HepG2 (cell line): ENCODE measurements around the gene TTC28. TPM values are rescaled to one million over a fixed set of nuclear protein-coding genes. Genes with fewer than 3 reads are reported as not detected.

ENCODE experiments used
- ATAC-seq: fragments of 200-7000 bp; cut with Tn5 transposase; 3 replicates; pipeline ENCODE4 v1.9.1; 2020; ENCODE audit warnings: mild to moderate bottlenecking, moderate library complexity
- BruUV-seq: library from RNA; stranded (reverse); fragments of 400-500 nt; replicated peaks from 2 replicates; lab custom pipeline; 2021; lab: Mats Ljungman, UMichigan
- CTCF ChIA-PET: fragments of 300-600 bp; formaldehyde crosslinking; extraction: SDS; loops from one replicate; lab custom pipeline; 2021; ENCODE audit warnings: low total read pairs, inconsistent platforms, low intra/inter-chr PET ratio; lab: Yijun Ruan, JAX
- POLR2A ChIA-PET: fragments of 350-600 bp; sonication (Branson Sonifier 250); formaldehyde crosslinking; loops from one replicate; lab custom pipeline; 2020; ENCODE audit warnings: antibody characterized with exemption, inconsistent platforms; lab: Yijun Ruan, JAX
- DNase-seq: peaks from one replicate; pipeline ENCODE4 v3.0.0-alpha.2; 2015; ENCODE audit warnings: low spot score
- FAIRE-seq: peaks from 3 replicates; lab custom pipeline; 2011; peaks lifted over from hg19 to GRCh38; lab: Jason Lieb, UNC
- H2AFZ ChIP-seq: one replicate; pipeline ENCODE4 v1.6.1; 2011; ENCODE audit warnings: low read length, inconsistent platforms
- H3K27ac ChIP-seq: fragments of 300-600 bp; 3 replicates; pipeline ENCODE4 v1.8.0; 2011; ENCODE audit warnings: mixed run types, mild to moderate bottlenecking, mixed read lengths, low read length, inconsistent platforms; ENCODE audit not compliant: insufficient read depth; ENCODE audit errors: extremely low read length
- H3K27me3 ChIP-seq, 2 experiments: fragments of 200-600 bp in 1 of 2; 2 replicates in 1 of 2; 3 replicates in 1 of 2; pipeline versions ENCODE4 v1.6.0 to v1.8.0; 2011; ENCODE audit warnings: low read length in 2 of 2, mild to moderate bottlenecking in 2 of 2, moderate library complexity in 2 of 2, inconsistent platforms in 1 of 2; ENCODE audit not compliant: insufficient read depth in 2 of 2, control insufficient read depth in 1 of 2
- H3K36me3 ChIP-seq, 2 experiments: fragments of 200-600 bp in 1 of 2; replicated peaks in 1 of 2; 2 replicates in 1 of 2; 3 replicates in 1 of 2; pipeline versions ENCODE4 v1.5.1 to v1.8.0; 2011; ENCODE audit warnings: low read length in 2 of 2, inconsistent platforms in 1 of 2; ENCODE audit not compliant: insufficient read depth in 2 of 2, control insufficient read depth in 1 of 2
- H3K4me1 ChIP-seq: 2 replicates; pipeline ENCODE4 v1.5.1; 2012; ENCODE audit warnings: low read length, inconsistent platforms; ENCODE audit not compliant: insufficient read depth
- H3K4me2 ChIP-seq: 2 replicates; pipeline ENCODE4 v1.6.0; 2011; ENCODE audit warnings: low read depth, low read length, inconsistent platforms
- H3K4me3 ChIP-seq, 3 experiments: fragments of 200-600 bp in 1 of 3; sonication (generic), shearing (Covaris generic) in 1 of 3; replicated peaks in 1 of 3; 2 replicates each; pipeline ENCODE4 v1.5.1; 2011 to 2016; ENCODE audit warnings: low read length in 3 of 3, inconsistent platforms in 2 of 3, low read depth in 2 of 3, mild to moderate bottlenecking in 2 of 3, control low read depth in 1 of 3, mixed read lengths in 1 of 3; ENCODE audit not compliant: insufficient read depth in 1 of 3
- H3K79me2 ChIP-seq: one replicate; pipeline ENCODE4 v1.6.1; 2011; ENCODE audit warnings: low read length, inconsistent platforms; ENCODE audit not compliant: insufficient read depth
- H3K9ac ChIP-seq: 2 replicates; pipeline ENCODE4 v1.6.0; 2011; ENCODE audit warnings: mild to moderate bottlenecking, low read depth, low read length, inconsistent platforms; ENCODE audit not compliant: insufficient read depth
- H3K9me3 ChIP-seq: 2 replicates; pipeline ENCODE4 v1.5.1; 2012; ENCODE audit warnings: mild to moderate bottlenecking, low read length
- H4K20me1 ChIP-seq: 2 replicates; pipeline ENCODE4 v1.6.0; 2011; ENCODE audit warnings: inconsistent platforms, mild to moderate bottlenecking, low read length, moderate library complexity; ENCODE audit not compliant: insufficient read depth
- DPF2 ChIP-seq: sonication (generic); formaldehyde crosslinking; IDR thresholded peaks from 2 replicates; pipeline ENCODE4 v1.4.0; 2020; ENCODE audit warnings: mild to moderate bottlenecking, low read depth, missing genetic modification reagents, borderline replicate concordance
- FOXA1 ChIP-seq, 2 experiments: fragments of 450-650 bp in 1 of 2; sonication (generic) in 1 of 2; formaldehyde crosslinking in 1 of 2; IDR thresholded peaks; 2 replicates each; pipeline versions ENCODE4 v1.4.0 to v1.6.1; 2016 to 2020; ENCODE audit warnings: missing genetic modification reagents in 1 of 2
- GRHL1 ChIP-seq: sonication (generic); formaldehyde crosslinking; conservative IDR thresholded peaks from 2 replicates; pipeline ENCODE4 v1.8.0; 2022; ENCODE audit warnings: missing genetic modification reagents
- ZFP37 ChIP-seq: sonication (generic); formaldehyde crosslinking; IDR thresholded peaks from 2 replicates; pipeline ENCODE4 v1.4.0; 2020; ENCODE audit warnings: missing genetic modification reagents, borderline replicate concordance
- ZNF337 ChIP-seq: sonication (generic); formaldehyde crosslinking; IDR thresholded peaks from 2 replicates; pipeline ENCODE4 v1.5.1; 2020; ENCODE audit warnings: missing genetic modification reagents, low read depth, mild to moderate bottlenecking, borderline replicate concordance
- ZNF343 ChIP-seq: sonication (generic); formaldehyde crosslinking; IDR thresholded peaks from 2 replicates; pipeline ENCODE4 v1.4.0; 2020; ENCODE audit warnings: mild to moderate bottlenecking, missing genetic modification reagents
- ZNF432 ChIP-seq: sonication (generic); formaldehyde crosslinking; IDR thresholded peaks from 2 replicates; pipeline ENCODE4 v1.5.0; 2020; ENCODE audit warnings: missing genetic modification reagents, mild to moderate bottlenecking, borderline replicate concordance
- ZNF704 ChIP-seq: sonication (generic); formaldehyde crosslinking; IDR thresholded peaks from 2 replicates; pipeline ENCODE4 v1.8.1; 2023; ENCODE audit warnings: mild to moderate bottlenecking, inconsistent platforms, moderate library complexity, missing genetic modification reagents, borderline replicate concordance
- ZNF724P ChIP-seq: sonication (generic); formaldehyde crosslinking; IDR thresholded peaks from 2 replicates; pipeline ENCODE4 v1.8.0; 2022; ENCODE audit warnings: missing genetic modification reagents, borderline replicate concordance
- WGBS: methylation state at CpG from one replicate; pipeline ENCODE4 v1.1.6; 2017; ENCODE audit warnings: low lambda C conversion rate; 5-methylcytosine and 5-hydroxymethylcytosine counted together
- in situ Hi-C: cut with HindIII; loops from 2 replicates; pipeline ENCODE4 v1.10.0; 2017; ENCODE audit warnings: low pct_unique_long_range_greater_than_20kb; ENCODE audit not compliant: extremely low pct_ligation_motif_present
- intact Hi-C: fragments of 100-400 bp; cut with micrococcal nuclease; formaldehyde crosslinking; loops from one replicate; pipeline ENCODE4 v1.10.0; 2022; ENCODE audit not compliant: unreplicated experiment
- polyA plus RNA-seq, 8 experiments: library from polyadenylated mRNA; depleted of rRNA in 3 of 8; stranded (reverse) in 7 of 8; unstranded in 1 of 8; fragments of >200 nt; fragmentation: Illumina TruSeq in 4 of 8; extraction: Trizol in 4 of 8; gene quantifications; 2 replicates each; pipeline versions ENCODE4 v1.2.1 to v1.2.3, GENCODE V29; 2011 to 2016; ENCODE audit warnings: low read depth in 4 of 8, missing spikeins in 1 of 8, mixed read lengths in 1 of 8; ENCODE audit not compliant: insufficient read depth in 1 of 8
- total RNA-seq, 5 experiments: library from RNA; depleted of rRNA; stranded (reverse); fragments of >200 nt; fragmentation: Illumina TruSeq; extraction: Trizol; gene quantifications; 2 replicates each; pipeline ENCODE4 v1.2.3, GENCODE V29; 2016; ENCODE audit warnings: low read depth in 1 of 5
- TF ChIP-seq, protein P1 (sequence below): sonication (generic); formaldehyde crosslinking; IDR thresholded peaks from 2 replicates; pipeline ENCODE4 v1.4.0; 2020; ENCODE audit warnings: missing genetic modification reagents
- TF ChIP-seq, protein P2 (sequence below): sonication (generic); formaldehyde crosslinking; IDR thresholded peaks from 2 replicates; pipeline ENCODE4 v1.5.0; 2020; ENCODE audit warnings: missing genetic modification reagents

TTC28 gene
- total and polyA plus RNA-seq, 2 of the 13 experiments (the other 11 are each of a cell fraction or from before 2014, with no cell fraction given): 4.2 to 13.1 TPM

DNA sequence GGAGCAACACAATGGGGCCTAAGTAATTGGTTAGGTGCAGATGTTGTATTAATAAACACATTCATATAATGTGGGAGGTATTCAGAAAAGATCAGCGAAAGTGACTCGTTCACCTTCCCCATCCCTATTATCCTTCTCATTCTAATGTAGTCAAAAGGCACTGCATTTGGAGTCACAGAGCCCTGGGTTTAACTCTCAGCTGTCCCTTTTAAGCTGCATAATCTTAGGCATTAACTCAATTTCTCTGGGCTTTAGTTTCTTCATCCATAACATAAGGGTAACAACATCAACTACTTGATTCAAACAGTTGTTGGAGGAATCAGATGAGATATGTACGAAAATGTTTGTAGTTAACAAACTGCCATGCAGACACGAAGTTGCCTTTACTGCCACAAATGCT is 573.0 kb downstream of the TTC28 start:
- 94% methylated on average over 4 of the region's 4 CpGs for WGBS
- in situ Hi-C loops (no loop called here), intact Hi-C loops (no loop called here)
- CTCF ChIA-PET: no interaction called here
- Histone ChIP-seq H3K4me2 (no peak overlapping the region), H3K27me3 (no peaks in the 10 kb centered on the region), H3K27ac (no peak overlapping the region), H3K4me3 (no peak overlapping the region), H3K9me3 (no peaks in the 10 kb centered on the region), H3K4me1 (no peaks in the 10 kb centered on the region), H2AFZ (no peak overlapping the region), H3K36me3 (peaks cover 9 to 39% of the 10 kb centered on the region in 2 experiments), H3K79me2 (no peaks in the 10 kb centered on the region), H4K20me1 (no peaks in the 10 kb centered on the region), H3K9ac (no peak overlapping the region)
- POLR2A ChIA-PET: no interaction called here
- BruUV-seq: no TSS peak
- ATAC-seq (no peak), FAIRE-seq (no peak), DNase-seq (no peak)
- TF ChIP-seq ZNF704 (CRISPR knock-in tag) (no peak), FOXA1 (IDR thresholded peaks at IDR 0.05) (no peak), FOXA1 (CRISPR knock-in tag; IDR thresholded peaks at IDR 0.05) (no peak), ZNF343 (CRISPR knock-in tag) (no peak), ZNF337 (CRISPR knock-in tag) (no peak), ZFP37 (CRISPR knock-in tag) (no peak), GRHL1 (CRISPR knock-in tag) (no peak), DPF2 (CRISPR knock-in tag) (no peak), ZNF724P (CRISPR knock-in tag) (no peak), ZNF432 (CRISPR knock-in tag) (no peak)
- TF ChIP-seq, protein P1, sequence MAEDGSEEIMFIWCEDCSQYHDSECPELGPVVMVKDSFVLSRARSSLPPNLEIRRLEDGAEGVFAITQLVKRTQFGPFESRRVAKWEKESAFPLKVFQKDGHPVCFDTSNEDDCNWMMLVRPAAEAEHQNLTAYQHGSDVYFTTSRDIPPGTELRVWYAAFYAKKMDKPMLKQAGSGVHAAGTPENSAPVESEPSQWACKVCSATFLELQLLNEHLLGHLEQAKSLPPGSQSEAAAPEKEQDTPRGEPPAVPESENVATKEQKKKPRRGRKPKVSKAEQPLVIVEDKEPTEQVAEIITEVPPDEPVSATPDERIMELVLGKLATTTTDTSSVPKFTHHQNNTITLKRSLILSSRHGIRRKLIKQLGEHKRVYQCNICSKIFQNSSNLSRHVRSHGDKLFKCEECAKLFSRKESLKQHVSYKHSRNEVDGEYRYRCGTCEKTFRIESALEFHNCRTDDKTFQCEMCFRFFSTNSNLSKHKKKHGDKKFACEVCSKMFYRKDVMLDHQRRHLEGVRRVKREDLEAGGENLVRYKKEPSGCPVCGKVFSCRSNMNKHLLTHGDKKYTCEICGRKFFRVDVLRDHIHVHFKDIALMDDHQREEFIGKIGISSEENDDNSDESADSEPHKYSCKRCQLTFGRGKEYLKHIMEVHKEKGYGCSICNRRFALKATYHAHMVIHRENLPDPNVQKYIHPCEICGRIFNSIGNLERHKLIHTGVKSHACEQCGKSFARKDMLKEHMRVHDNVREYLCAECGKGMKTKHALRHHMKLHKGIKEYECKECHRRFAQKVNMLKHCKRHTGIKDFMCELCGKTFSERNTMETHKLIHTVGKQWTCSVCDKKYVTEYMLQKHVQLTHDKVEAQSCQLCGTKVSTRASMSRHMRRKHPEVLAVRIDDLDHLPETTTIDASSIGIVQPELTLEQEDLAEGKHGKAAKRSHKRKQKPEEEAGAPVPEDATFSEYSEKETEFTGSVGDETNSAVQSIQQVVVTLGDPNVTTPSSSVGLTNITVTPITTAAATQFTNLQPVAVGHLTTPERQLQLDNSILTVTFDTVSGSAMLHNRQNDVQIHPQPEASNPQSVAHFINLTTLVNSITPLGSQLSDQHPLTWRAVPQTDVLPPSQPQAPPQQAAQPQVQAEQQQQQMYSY (CRISPR knock-in tag): no peak
- TF ChIP-seq, protein P2, sequence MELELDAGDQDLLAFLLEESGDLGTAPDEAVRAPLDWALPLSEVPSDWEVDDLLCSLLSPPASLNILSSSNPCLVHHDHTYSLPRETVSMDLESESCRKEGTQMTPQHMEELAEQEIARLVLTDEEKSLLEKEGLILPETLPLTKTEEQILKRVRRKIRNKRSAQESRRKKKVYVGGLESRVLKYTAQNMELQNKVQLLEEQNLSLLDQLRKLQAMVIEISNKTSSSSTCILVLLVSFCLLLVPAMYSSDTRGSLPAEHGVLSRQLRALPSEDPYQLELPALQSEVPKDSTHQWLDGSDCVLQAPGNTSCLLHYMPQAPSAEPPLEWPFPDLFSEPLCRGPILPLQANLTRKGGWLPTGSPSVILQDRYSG (CRISPR knock-in tag): no peak
